Activated naive CD8-positive, alpha-beta T cell treated with anti-CD3 and anti-CD28 coated beads, Interleukin-2, amount 10 ng/mL, durations not matched to agents 7 days and 5 days (primary cell): ENCODE measurements around the gene ADCY4. TPM values are rescaled to one million over a fixed set of nuclear protein-coding genes. Genes with fewer than 3 reads are reported as not detected.

Source experiments
- ATAC-seq: fragments of 150-1000 bp; cut with Tn5 transposase; one replicate; pipeline ENCODE4 v1.10.0; 2021; ENCODE audit warnings: low read depth, moderate library complexity
- POLR2A ChIA-PET: fragments of 350-600 bp; sonication (Branson Sonifier 250); formaldehyde crosslinking; loops from one replicate; lab custom pipeline; 2021; ENCODE audit warnings: antibody characterized with exemption; lab: Charles Lee
- DNase-seq: peaks from one replicate; pipeline ENCODE4 v3.0.0; 2021
- H3K27ac Mint-ChIP-seq: one replicate; pipeline ENCODE4 v1.8.0; 2022; ENCODE audit warnings: mild to moderate bottlenecking, mixed read lengths
- H3K27me3 Mint-ChIP-seq: one replicate; pipeline ENCODE4 v1.8.0; 2022; ENCODE audit warnings: mild to moderate bottlenecking, moderate library complexity, mixed read lengths
- H3K36me3 Mint-ChIP-seq: one replicate; pipeline ENCODE4 v1.8.0; 2021; ENCODE audit warnings: mild to moderate bottlenecking, mixed read lengths
- H3K4me1 Mint-ChIP-seq: one replicate; pipeline ENCODE4 v1.8.0; 2021; ENCODE audit warnings: mixed read lengths
- H3K4me3 Mint-ChIP-seq: one replicate; pipeline ENCODE4 v1.8.0; 2022; ENCODE audit warnings: mild to moderate bottlenecking, moderate library complexity, mixed read lengths
- H3K9me3 Mint-ChIP-seq: one replicate; pipeline ENCODE4 v1.8.0; 2021; ENCODE audit warnings: mixed read lengths
- total RNA-seq, 2 experiments: library from RNA; stranded (reverse); gene quantifications; one replicate each; pipeline ENCODE4 v1.2.3, GENCODE V29; 2021

The ADCY4 gene
- total RNA-seq, 2 experiments from 2014 or later = 4.4 to 6.3 TPM

GRCh38 chr14:24307575-24308341 is 27.1 kb downstream of the ADCY4 start, which contains the start of gene CIDEB:
Gene CIDEB (minus strand): TSS chr14:24307977. CDS start chr14:24307858, 119 bp downstream.
- POLR2A ChIA-PET = interaction anchor here (0.9 to 5.7 kb wide), 9 partner anchors 10 to 146 kb away, joined by 3 to 32 read pairs (median 5); partner anchors contain the start of genes CBLN3, IRF9, KHNYN and MDP1
- peaks cover 39% of the 10 kb centered on the region for H3K4me1 Mint-ChIP-seq

GRCh38 chr14:24307156-24307574 is 27.7 kb downstream of the ADCY4 start:
- no peak for ATAC-seq
- POLR2A ChIA-PET = interaction anchor here (3.0 to 5.7 kb wide), 2 partner anchors 36 to 65 kb away, joined by 13 to 32 read pairs; partner anchors contain the start of genes RABGGTA and TINF2
- Mint-ChIP-seq H3K4me1 (peaks cover 33% of the 10 kb centered on the region), H3K27me3 (no peaks in the 10 kb centered on the region), H3K9me3 (no peaks in the 10 kb centered on the region), H3K27ac (peak overlapping the region; percentile 65), H3K4me3 (no peak overlapping the region), H3K36me3 (peaks cover 29% of the 10 kb centered on the region)
- no peak for DNase-seq

More at GRCh38 chr14:24307575-24308341, 27.1 kb downstream of the ADCY4 start, which contains the start of gene CIDEB:
- Mint-ChIP-seq H3K27me3 (no peaks in the 10 kb centered on the region), H3K36me3 (peaks cover 30% of the 10 kb centered on the region), H3K9me3 (no peaks in the 10 kb centered on the region), H3K4me3 (no peak within 1 kb of the TSS), H3K27ac (peak within 1 kb of the TSS; percentile 65)
- DNase-seq (peak; percentile 53), ATAC-seq (no peak)

GRCh38 chr14:24304019-24304387 is 30.9 kb downstream of the ADCY4 start:
- H3K27me3 Mint-ChIP-seq = no peaks in the 10 kb centered on the region

GRCh38 chr14:24300326-24300980 is 34.4 kb downstream of the ADCY4 start:
- H3K4me3 Mint-ChIP-seq = peak overlapping the region; percentile 94
- POLR2A ChIA-PET = interaction anchor here (0.7 to 6.6 kb wide), 15 partner anchors 10 to 186 kb away, joined by 3 to 76 read pairs (median 10); partner anchors contain the start of genes CBLN3, CHMP4A, DCAF11 and IRF9
- no peaks in the 10 kb centered on the region for H3K27me3 Mint-ChIP-seq
- ATAC-seq (no peak), DNase-seq (no peak)
- H3K4me1 Mint-ChIP-seq = peaks cover 41% of the 10 kb centered on the region
- no peaks in the 10 kb centered on the region for H3K9me3 Mint-ChIP-seq
- H3K27ac Mint-ChIP-seq = peak overlapping the region; percentile 95
- H3K36me3 Mint-ChIP-seq = peaks cover 25% of the 10 kb centered on the region

More at GRCh38 chr14:24304019-24304387, 30.9 kb downstream of the ADCY4 start:
- ATAC-seq (no peak), DNase-seq (no peak)
- Mint-ChIP-seq H3K4me3 (no peak overlapping the region), H3K4me1 (peaks cover 29% of the 10 kb centered on the region), H3K27ac (no peak overlapping the region), H3K9me3 (no peaks in the 10 kb centered on the region), H3K36me3 (peaks cover 25% of the 10 kb centered on the region)
- POLR2A ChIA-PET = interaction anchor here (1.6 kb wide), 1 partner anchor 61 kb away, joined by 5 read pairs; the partner anchor contains the start of gene TINF2

- POLR2A ChIA-PET = interaction anchor here (0.7 to 6.6 kb wide), 18 partner anchors 9 to 185 kb away, joined by 3 to 76 read pairs (median 8); partner anchors contain the start of genes CBLN3, CHMP4A, DCAF11 and IRF9
- Mint-ChIP-seq H3K4me3 (peak within 1 kb of the TSS; percentile 94), H3K27ac (peak within 1 kb of the TSS; percentile 95), H3K36me3 (peaks cover 25% of the 10 kb centered on the region), H3K4me1 (peaks cover 41% of the 10 kb centered on the region), H3K9me3 (no peaks in the 10 kb centered on the region), H3K27me3 (no peaks in the 10 kb centered on the region)
- peak; percentile 97 for DNase-seq
- ATAC-seq = peak; percentile 82
Measured at GRCh38 chr14:24299255-24300191, 35.3 kb downstream of the ADCY4 start, which contains the start of the genes DHRS1 and NOP9. Gene DHRS1 (minus strand): TSS chr14:24299780. CDS start chr14:24299106, 674 bp downstream. Gene NOP9 (plus strand): TSS chr14:24299850. CDS start chr14:24299955, 105 bp downstream.

GRCh38 chr14:24298892-24299254 is 36.0 kb downstream of the ADCY4 start:
- Mint-ChIP-seq H3K36me3 (peaks cover 21% of the 10 kb centered on the region), H3K27ac (peak overlapping the region; percentile 95), H3K27me3 (no peaks in the 10 kb centered on the region), H3K4me3 (peak overlapping the region; percentile 94), H3K4me1 (peaks cover 41% of the 10 kb centered on the region), H3K9me3 (no peaks in the 10 kb centered on the region)
- peak; percentile 6 for ATAC-seq
- no peak for DNase-seq
- POLR2A ChIA-PET = interaction anchor here (0.6 to 6.6 kb wide), 15 partner anchors 9 to 185 kb away, joined by 3 to 76 read pairs (median 8); partner anchors contain the start of genes CBLN3, DCAF11, IRF9 and KHNYN

- H3K4me1 Mint-ChIP-seq = peaks cover 41% of the 10 kb centered on the region
- peak overlapping the region; percentile 65 for H3K4me3 Mint-ChIP-seq
- POLR2A ChIA-PET = interaction anchor here (1.0 to 6.6 kb wide), 11 partner anchors 11 to 161 kb away, joined by 3 to 76 read pairs (median 7); partner anchors contain the start of genes CHMP4A, CIDEB, LTB4R and LTB4R2
- ATAC-seq (peak; percentile 12), DNase-seq (no peak)
- H3K9me3 Mint-ChIP-seq = no peaks in the 10 kb centered on the region
- H3K36me3 Mint-ChIP-seq = peaks cover 24% of the 10 kb centered on the region
- no peaks in the 10 kb centered on the region for H3K27me3 Mint-ChIP-seq
- peak overlapping the region; percentile 94 for H3K27ac Mint-ChIP-seq
Measured at GRCh38 chr14:24297190-24297964, 37.5 kb downstream of the ADCY4 start.

GRCh38 chr14:24296341-24297157 is 38.3 kb downstream of the ADCY4 start:
- no peaks in the 10 kb centered on the region for H3K27me3 Mint-ChIP-seq
- peak; percentile 55 for ATAC-seq
- H3K27ac Mint-ChIP-seq = peak overlapping the region; percentile 94
- peak overlapping the region; percentile 65 for H3K4me3 Mint-ChIP-seq
- H3K9me3 Mint-ChIP-seq = no peaks in the 10 kb centered on the region
- H3K4me1 Mint-ChIP-seq = peaks cover 44% of the 10 kb centered on the region
- POLR2A ChIA-PET = interaction anchor here (1.0 to 6.6 kb wide), 11 partner anchors 11 to 161 kb away, joined by 3 to 76 read pairs (median 7); partner anchors contain the start of genes CHMP4A, CIDEB, LTB4R and LTB4R2
- H3K36me3 Mint-ChIP-seq = peaks cover 29% of the 10 kb centered on the region
- peak; percentile 66 for DNase-seq

GRCh38 chr14:24293525-24293924 is 41.3 kb downstream of the ADCY4 start:
- Mint-ChIP-seq H3K4me3 (no peak overlapping the region), H3K27ac (no peak overlapping the region), H3K9me3 (no peaks in the 10 kb centered on the region), H3K4me1 (peaks cover 46% of the 10 kb centered on the region), H3K36me3 (peaks cover 43% of the 10 kb centered on the region), H3K27me3 (peaks cover 3% of the 10 kb centered on the region)
- ATAC-seq (no peak), DNase-seq (no peak)
- POLR2A ChIA-PET = interaction anchor here (1.0 to 6.9 kb wide), 2 partner anchors 14 to 51 kb away, joined by 3 to 58 read pairs; partner anchors contain the start of gene TINF2

- H3K27ac Mint-ChIP-seq = no peak overlapping the region
- H3K4me1 Mint-ChIP-seq = peaks cover 48% of the 10 kb centered on the region
- DNase-seq = no peak
- H3K36me3 Mint-ChIP-seq = peaks cover 44% of the 10 kb centered on the region
- no peak overlapping the region for H3K4me3 Mint-ChIP-seq
- no peak for ATAC-seq
- POLR2A ChIA-PET = interaction anchor here (0.5 to 6.9 kb wide), 6 partner anchors 13 to 80 kb away, joined by 3 to 58 read pairs (median 4); partner anchors contain the start of genes CHMP4A, RABGGTA and TINF2
- H3K27me3 Mint-ChIP-seq = peaks cover 9% of the 10 kb centered on the region
- H3K9me3 Mint-ChIP-seq = no peaks in the 10 kb centered on the region
Measured at GRCh38 chr14:24292118-24292807, 42.6 kb downstream of the ADCY4 start.
